ENCODE measurements around the gene DEFB129. TPM values are rescaled to one million over a fixed set of nuclear protein-coding genes. Genes with fewer than 3 reads are reported as not detected.

The DEFB129 gene
- total and polyA plus RNA-seq, 9 of the 15 experiments (the other 6 are each of a cell fraction or from before 2014, with no cell fraction given) = not detected

- TF ChIP-seq UBTF (IDR thresholded peaks at IDR 0.05; ENCODE audit: borderline replicate concordance in 1 of 2, low read depth in 2 of 2, low read length in 2 of 2) (no peak), KDM5B (IDR thresholded peaks at IDR 0.05; ENCODE audit: insufficient replicate concordance, low read depth, low read length) (no peak), RBM22 (IDR thresholded peaks at IDR 0.05; ENCODE audit: low read depth, low read length, poor library complexity, severe bottlenecking) (no peak), EZH2 (IDR thresholded peaks at IDR 0.05; ENCODE audit: borderline replicate concordance, low read depth, low read length) (no peak), ZNF311 (CRISPR knock-in tag; IDR thresholded peaks at IDR 0.05) (no peak), REST (IDR thresholded peaks at IDR 0.05; ENCODE audit: borderline replicate concordance) (no peak), REST (CRISPR knock-in tag; IDR thresholded peaks at IDR 0.05; ENCODE audit: low read depth) (no peak), GATAD2A (IDR thresholded peaks at IDR 0.05) (no peak), HMGN3 (IDR thresholded peaks at IDR 0.05; ENCODE audit: borderline replicate concordance, extremely low read depth, insufficient read length, low read depth, low read length) (no peak), ZFPM2 (CRISPR knock-in tag; IDR thresholded peaks at IDR 0.05) (no peak), ZNF655 (CRISPR knock-in tag; IDR thresholded peaks at IDR 0.05) (no peak), RNF2 (IDR thresholded peaks at IDR 0.05) (no peak)
- TF ChIP-seq, protein P1, sequence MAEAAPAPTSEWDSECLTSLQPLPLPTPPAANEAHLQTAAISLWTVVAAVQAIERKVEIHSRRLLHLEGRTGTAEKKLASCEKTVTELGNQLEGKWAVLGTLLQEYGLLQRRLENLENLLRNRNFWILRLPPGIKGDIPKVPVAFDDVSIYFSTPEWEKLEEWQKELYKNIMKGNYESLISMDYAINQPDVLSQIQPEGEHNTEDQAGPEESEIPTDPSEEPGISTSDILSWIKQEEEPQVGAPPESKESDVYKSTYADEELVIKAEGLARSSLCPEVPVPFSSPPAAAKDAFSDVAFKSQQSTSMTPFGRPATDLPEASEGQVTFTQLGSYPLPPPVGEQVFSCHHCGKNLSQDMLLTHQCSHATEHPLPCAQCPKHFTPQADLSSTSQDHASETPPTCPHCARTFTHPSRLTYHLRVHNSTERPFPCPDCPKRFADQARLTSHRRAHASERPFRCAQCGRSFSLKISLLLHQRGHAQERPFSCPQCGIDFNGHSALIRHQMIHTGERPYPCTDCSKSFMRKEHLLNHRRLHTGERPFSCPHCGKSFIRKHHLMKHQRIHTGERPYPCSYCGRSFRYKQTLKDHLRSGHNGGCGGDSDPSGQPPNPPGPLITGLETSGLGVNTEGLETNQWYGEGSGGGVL (CRISPR knock-in tag; IDR thresholded peaks at IDR 0.05) = no peak
Observed at GRCh38 chr20:237489-237888, 10.4 kb downstream of the DEFB129 start (continued).

All from K562 (cell line).